ENCODE measurements around the gene EDEM3. TPM values are rescaled to one million over a fixed set of nuclear protein-coding genes. Genes with fewer than 3 reads are reported as not detected.

Gene EDEM3
- total RNA-seq, 3 donors from 2014 or later: 32.1 to 66.3 (median 66.0) TPM

DNA sequence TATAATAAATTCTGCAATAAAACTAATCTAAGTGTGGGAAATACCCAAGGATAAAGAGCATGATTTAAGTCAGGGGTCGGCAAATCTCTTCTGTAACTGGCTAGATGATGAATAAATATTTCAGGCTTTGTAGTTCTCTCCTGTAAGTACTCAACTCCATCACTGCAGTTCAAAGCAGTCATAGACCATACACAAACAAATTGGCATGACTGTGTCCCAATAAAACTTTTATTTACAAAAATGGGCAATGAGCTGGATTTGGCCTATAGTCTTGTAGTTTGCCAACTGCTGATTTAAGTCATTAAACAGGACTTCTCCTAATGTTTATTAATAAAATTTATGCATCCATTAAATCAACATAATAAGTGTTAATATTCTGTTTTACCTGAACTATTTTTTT is 49.4 kb downstream of the EDEM3 start:
- no peaks in the 10 kb centered on the region for H3K9me3 ChIP-seq
- no peak overlapping the region for H3K4me3 ChIP-seq
- TF ChIP-seq, protein P1, sequence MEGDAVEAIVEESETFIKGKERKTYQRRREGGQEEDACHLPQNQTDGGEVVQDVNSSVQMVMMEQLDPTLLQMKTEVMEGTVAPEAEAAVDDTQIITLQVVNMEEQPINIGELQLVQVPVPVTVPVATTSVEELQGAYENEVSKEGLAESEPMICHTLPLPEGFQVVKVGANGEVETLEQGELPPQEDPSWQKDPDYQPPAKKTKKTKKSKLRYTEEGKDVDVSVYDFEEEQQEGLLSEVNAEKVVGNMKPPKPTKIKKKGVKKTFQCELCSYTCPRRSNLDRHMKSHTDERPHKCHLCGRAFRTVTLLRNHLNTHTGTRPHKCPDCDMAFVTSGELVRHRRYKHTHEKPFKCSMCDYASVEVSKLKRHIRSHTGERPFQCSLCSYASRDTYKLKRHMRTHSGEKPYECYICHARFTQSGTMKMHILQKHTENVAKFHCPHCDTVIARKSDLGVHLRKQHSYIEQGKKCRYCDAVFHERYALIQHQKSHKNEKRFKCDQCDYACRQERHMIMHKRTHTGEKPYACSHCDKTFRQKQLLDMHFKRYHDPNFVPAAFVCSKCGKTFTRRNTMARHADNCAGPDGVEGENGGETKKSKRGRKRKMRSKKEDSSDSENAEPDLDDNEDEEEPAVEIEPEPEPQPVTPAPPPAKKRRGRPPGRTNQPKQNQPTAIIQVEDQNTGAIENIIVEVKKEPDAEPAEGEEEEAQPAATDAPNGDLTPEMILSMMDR (IDR thresholded peaks at IDR 0.05): no peak
- DNase-seq (no peak), ATAC-seq (no peak)
- intact Hi-C loops (cut with DNase I, micrococcal nuclease): no loop called here
- no peaks in the 10 kb centered on the region for H3K4me1 ChIP-seq (ENCODE audit: low read depth)
- no peaks in the 10 kb centered on the region for H3K36me3 ChIP-seq (ENCODE audit: low read depth)

DNA sequence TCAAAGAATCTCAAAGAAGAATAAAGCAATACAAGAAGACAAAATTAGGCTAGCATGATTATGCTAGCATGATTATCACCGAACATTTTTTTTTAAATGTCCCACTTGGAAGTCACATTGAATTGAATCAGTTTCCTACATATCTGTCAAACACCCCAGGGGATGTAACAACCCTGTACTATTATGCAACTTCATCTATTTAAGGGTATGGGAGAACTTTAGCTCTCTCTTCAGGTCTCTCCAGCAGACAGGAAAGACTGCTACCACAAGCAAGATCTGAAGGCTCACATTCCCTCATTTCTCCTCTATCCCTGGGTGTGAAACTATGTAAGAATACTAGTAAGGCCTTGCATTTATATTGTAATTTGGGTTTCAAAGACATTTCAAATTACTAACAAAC is 52.8 kb downstream of the EDEM3 start:
- ATAC-seq: no peak
- no peaks in the 10 kb centered on the region for H3K36me3 ChIP-seq (ENCODE audit: low read depth)
- TF ChIP-seq, protein P1 (IDR thresholded peaks at IDR 0.05): no peak
- intact Hi-C loops (cut with DNase I, micrococcal nuclease): no loop called here
- no peaks in the 10 kb centered on the region for H3K4me1 ChIP-seq (ENCODE audit: low read depth)
- H3K9me3 ChIP-seq: no peaks in the 10 kb centered on the region
- H3K4me3 ChIP-seq: no peak overlapping the region
- no peak for DNase-seq

DNA sequence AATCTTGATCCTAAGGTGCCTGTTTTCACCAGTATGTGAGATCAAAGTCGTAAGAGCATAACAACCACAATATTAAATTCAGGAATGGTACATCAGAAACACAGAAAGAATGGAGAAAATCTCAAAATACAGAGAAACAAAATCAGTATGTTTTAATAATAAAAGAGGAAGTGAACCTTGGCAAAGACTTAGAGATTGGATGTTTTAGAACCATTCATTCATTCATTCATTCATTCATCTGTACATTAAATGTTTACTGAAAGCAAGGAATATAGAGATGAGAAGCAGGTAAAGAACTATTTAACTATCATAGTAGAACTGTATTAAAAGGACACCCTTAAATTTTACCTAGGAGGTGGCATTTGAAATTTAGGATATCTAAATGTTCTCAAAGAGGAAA is 55.7 kb downstream of the EDEM3 start:
- no peak for DNase-seq
- TF ChIP-seq, protein P1 (IDR thresholded peaks at IDR 0.05): no peak
- Histone ChIP-seq H3K36me3 (ENCODE audit: low read depth) (no peaks in the 10 kb centered on the region), H3K4me1 (ENCODE audit: low read depth) (no peaks in the 10 kb centered on the region), H3K9me3 (no peaks in the 10 kb centered on the region), H3K4me3 (no peak overlapping the region)
- intact Hi-C loops (cut with DNase I, micrococcal nuclease): loop anchor here in 1 of 2 donors (10.0 kb wide), 1 partner anchor 624 kb away; no protein-coding TSS in a partner anchor
- no peak for ATAC-seq

DNA sequence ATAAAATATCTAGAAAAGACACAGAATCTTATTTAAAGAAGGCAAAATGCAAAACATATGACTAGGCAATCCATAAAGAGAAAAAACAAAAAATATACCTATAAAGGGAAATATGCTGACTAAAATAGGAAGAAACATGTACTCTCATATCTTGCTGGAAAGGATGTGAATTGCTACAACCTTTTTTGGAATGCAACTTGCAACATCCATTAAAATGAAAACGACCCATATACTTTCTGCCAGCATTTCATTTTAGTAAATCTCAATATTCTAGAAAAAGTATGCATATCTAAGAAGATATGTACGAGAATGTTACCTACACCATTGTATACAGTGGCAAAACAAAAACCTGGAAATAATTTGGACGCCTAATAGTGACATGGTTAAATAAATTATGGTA is 56.6 kb downstream of the EDEM3 start:
- H3K4me1 ChIP-seq (ENCODE audit: low read depth): no peaks in the 10 kb centered on the region
- intact Hi-C loops (cut with DNase I, micrococcal nuclease): loop anchor here in 1 of 2 donors (10.0 kb wide), 1 partner anchor 623 kb away; no protein-coding TSS in a partner anchor
- no peaks in the 10 kb centered on the region for H3K36me3 ChIP-seq (ENCODE audit: low read depth)
- ATAC-seq (no peak), DNase-seq (no peak)
- no peaks in the 10 kb centered on the region for H3K9me3 ChIP-seq
- H3K4me3 ChIP-seq: no peak overlapping the region
- TF ChIP-seq, protein P1 (IDR thresholded peaks at IDR 0.05): no peak

DNA sequence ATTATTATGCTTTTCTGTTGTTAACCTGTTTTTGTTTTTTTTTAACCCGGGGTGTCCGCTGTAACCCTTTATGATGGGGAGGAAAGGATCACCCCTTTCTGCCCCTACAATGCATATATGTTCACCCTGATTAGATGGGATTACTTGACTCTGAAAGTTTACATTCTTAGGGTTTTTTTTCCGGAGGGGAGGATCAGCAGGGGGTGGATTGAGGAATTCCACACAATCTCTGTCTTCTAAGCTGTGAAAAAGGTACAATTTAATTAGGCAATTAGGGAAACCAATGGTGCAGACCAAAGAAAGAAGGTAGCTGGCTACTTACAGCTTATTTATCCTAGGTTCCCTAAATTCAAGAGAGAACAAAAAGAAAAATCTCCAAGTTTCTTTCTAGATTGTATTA is 58.3 kb downstream of the EDEM3 start:
- H3K36me3 ChIP-seq (ENCODE audit: low read depth): no peaks in the 10 kb centered on the region

More for the DNA sequence above, 58.3 kb downstream of the EDEM3 start:
- Histone ChIP-seq H3K9me3 (no peaks in the 10 kb centered on the region), H3K4me1 (ENCODE audit: low read depth) (no peaks in the 10 kb centered on the region), H3K4me3 (no peak overlapping the region)
- TF ChIP-seq, protein P1 (IDR thresholded peaks at IDR 0.05): no peak
- ATAC-seq: no peak
- intact Hi-C loops (cut with DNase I, micrococcal nuclease): loop anchor here in 1 of 2 donors (10.0 kb wide), 1 partner anchor 622 kb away; no protein-coding TSS in a partner anchor
- DNase-seq: no peak

Measured in mucosa of descending colon (tissue), 3 donors.